GM12878 (cell line): Measurements from ENCODE around the gene LIG3. TPM values are rescaled to one million over a fixed set of nuclear protein-coding genes. Genes with fewer than 3 reads are reported as not detected.
A peak's percentile ranks its signal among the peaks of the same experiment; 100 is the strongest.

Source experiments
- ASH2L ChIP-seq: fragments of 300-600, 200-600 bp; sonication (generic); IDR thresholded peaks from 2 replicates; pipeline ENCODE4 v1.6.1; 2017; ENCODE audit warnings: low read depth, mild to moderate bottlenecking, borderline replicate concordance
- BACH1 ChIP-seq: fragments of 450-650 bp; IDR thresholded peaks from 2 replicates; pipeline ENCODE4 v1.6.1; 2017; ENCODE audit warnings: mild to moderate bottlenecking, borderline replicate concordance
- BCL11A ChIP-seq: IDR thresholded peaks from 2 replicates; pipeline ENCODE4 v1.6.1; 2011; ENCODE audit warnings: low read depth, low read length
- BHLHE40 ChIP-seq, 2 experiments: fragments of 450-650 bp in 1 of 2; IDR thresholded peaks; 2 replicates each; pipeline ENCODE4 v1.6.1; 2011 to 2017; ENCODE audit warnings: low read depth in 2 of 2, borderline replicate concordance in 1 of 2, improper control_type of control experiment in 1 of 2, low read length in 1 of 2, mild to moderate bottlenecking in 1 of 2
- CHD4 ChIP-seq: fragments of 200-600 bp; sonication (generic); IDR thresholded peaks from 2 replicates; pipeline ENCODE4 v1.6.1; 2016; ENCODE audit warnings: mild to moderate bottlenecking
- CREB1 ChIP-seq: IDR thresholded peaks from 2 replicates; pipeline ENCODE4 v1.6.1; 2012; ENCODE audit warnings: low read depth, mild to moderate bottlenecking, inconsistent platforms
- EP300 ChIP-seq, 2 experiments: fragments of 150-350 bp in 1 of 2; IDR thresholded peaks; 2 replicates each; pipeline ENCODE4 v1.6.1; 2011 to 2012; ENCODE audit warnings: low read depth in 2 of 2, low read length in 2 of 2, borderline replicate concordance in 1 of 2, improper control_type of control experiment in 1 of 2, inconsistent platforms in 1 of 2; ENCODE audit not compliant: control insufficient read depth in 1 of 2
- FOS ChIP-seq: IDR thresholded peaks from 3 replicates; pipeline ENCODE4 v1.6.1; 2011; ENCODE audit warnings: borderline replicate concordance; ENCODE audit not compliant: insufficient read length; ENCODE audit errors: extremely low read depth
- MTA3 ChIP-seq: IDR thresholded peaks from 2 replicates; pipeline ENCODE4 v1.6.1; 2012; ENCODE audit warnings: low read length, inconsistent platforms, borderline replicate concordance
- NBN ChIP-seq: fragments of 450-650 bp; IDR thresholded peaks from 2 replicates; pipeline ENCODE4 v1.6.1; 2016
- NFYA ChIP-seq: IDR thresholded peaks from 2 replicates; pipeline ENCODE4 v1.6.1; 2011; ENCODE audit warnings: low read depth, mild to moderate bottlenecking, low read length, improper control_type of control experiment, borderline replicate concordance
- NFYB ChIP-seq: IDR thresholded peaks from 2 replicates; pipeline ENCODE4 v1.6.1; 2011; ENCODE audit warnings: low read depth, mild to moderate bottlenecking, low read length, improper control_type of control experiment, moderate library complexity; ENCODE audit not compliant: insufficient read depth
- PAX5 ChIP-seq: IDR thresholded peaks from 2 replicates; pipeline ENCODE4 v1.6.1; 2011; ENCODE audit warnings: low read depth, low read length, borderline replicate concordance
- PAX8 ChIP-seq: fragments of 450-650 bp; IDR thresholded peaks from 2 replicates; pipeline ENCODE4 v1.6.1; 2017; ENCODE audit warnings: mild to moderate bottlenecking, moderate library complexity
- POLR2AphosphoS2 ChIP-seq: IDR thresholded peaks from 2 replicates; pipeline ENCODE4 v1.6.1; 2011; ENCODE audit warnings: low read depth, mild to moderate bottlenecking, low read length, improper control_type of control experiment, moderate library complexity
- RELA ChIP-seq: fragments of 450-650 bp; IDR thresholded peaks from 2 replicates; pipeline ENCODE4 v1.8.0; 2014; ENCODE audit warnings: borderline replicate concordance; ENCODE audit not compliant: partially characterized antibody
- SIX5 ChIP-seq: IDR thresholded peaks from 2 replicates; pipeline ENCODE4 v1.6.1; 2011; ENCODE audit warnings: mild to moderate bottlenecking, low read depth, low read length, moderate library complexity; ENCODE audit not compliant: severe bottlenecking
- SMAD1 ChIP-seq: fragments of 450-650 bp; IDR thresholded peaks from 2 replicates; pipeline ENCODE4 v1.6.1; 2018; ENCODE audit warnings: mild to moderate bottlenecking, low read depth; ENCODE audit not compliant: partially characterized antibody
- SPI1 ChIP-seq: IDR thresholded peaks from 2 replicates; pipeline ENCODE4 v1.6.1; 2011; ENCODE audit warnings: low read depth, mild to moderate bottlenecking, low read length, moderate library complexity, borderline replicate concordance; ENCODE audit not compliant: insufficient read depth
- SREBF2 ChIP-seq: IDR thresholded peaks from 2 replicates; pipeline ENCODE4 v1.6.1; 2012; ENCODE audit warnings: mild to moderate bottlenecking, low read length
- STAT1 ChIP-seq: fragments of 450-650 bp; conservative IDR thresholded peaks from 2 replicates; pipeline ENCODE4 v1.6.1; 2014; ENCODE audit warnings: antibody characterized with exemption, mild to moderate bottlenecking
- SUPT20H ChIP-seq: IDR thresholded peaks from 2 replicates; pipeline ENCODE4 v1.6.1; 2011; ENCODE audit warnings: low read depth, mild to moderate bottlenecking, low read length, moderate library complexity, borderline replicate concordance; ENCODE audit not compliant: control insufficient read depth
- YY1 ChIP-seq: IDR thresholded peaks from 2 replicates; pipeline ENCODE4 v1.6.1; 2011; ENCODE audit warnings: low read depth, mild to moderate bottlenecking, low read length
- ZNF207 ChIP-seq: fragments of 450-650 bp; IDR thresholded peaks from 2 replicates; pipeline ENCODE4 v1.6.1; 2014; ENCODE audit warnings: antibody characterized with exemption, mild to moderate bottlenecking, borderline replicate concordance
- ZNF384 ChIP-seq: IDR thresholded peaks from 2 replicates; pipeline ENCODE4 v1.6.1; 2012; ENCODE audit warnings: low read depth, mild to moderate bottlenecking, low read length, improper control_type of control experiment, borderline replicate concordance
- polyA plus RNA-seq, 11 experiments: library from polyadenylated mRNA; depleted of rRNA in 4 of 11; unstranded in 6 of 11; stranded (reverse) in 5 of 11; fragments of >200 nt; fragmentation: Nextera tagmentation in 4 of 11; fragmentation: Illumina TruSeq in 1 of 11; extraction: Ambion mirVana in 4 of 11; extraction: Trizol in 1 of 11; gene quantifications; 1 replicate in 1 of 11; 2 replicates in 10 of 11; pipeline versions ENCODE4 v1.2.1 to v1.2.3, GENCODE V29; 2011 to 2016; ENCODE audit warnings: inconsistent platforms in 2 of 11, missing spikeins in 2 of 11, low read depth in 1 of 11
- total RNA-seq, 4 experiments: library from RNA; depleted of rRNA in 3 of 4; stranded (reverse); fragments of >200 nt in 3 of 4; fragmentation: Illumina TruSeq in 1 of 4; extraction: Trizol in 1 of 4; gene quantifications; 2 replicates each; pipeline versions ENCODE4 v1.2.1 to v1.2.3, GENCODE V29; 2013 to 2021
- TF ChIP-seq, protein P1 (sequence below): IDR thresholded peaks from 2 replicates; pipeline ENCODE4 v1.6.1; 2012; ENCODE audit warnings: low read length, inconsistent platforms
- TF ChIP-seq, protein P2 (sequence below): fragments of 450-650 bp; IDR thresholded peaks from 2 replicates; pipeline ENCODE4 v1.6.1; 2017; ENCODE audit warnings: low read depth, mild to moderate bottlenecking, moderate library complexity

Gene LIG3
- total and polyA plus RNA-seq, 10 of the 15 experiments (the other 5 are each of a cell fraction or from before 2014, with no cell fraction given) = 6.5 to 45.4 (median 31.0) TPM

DNA sequence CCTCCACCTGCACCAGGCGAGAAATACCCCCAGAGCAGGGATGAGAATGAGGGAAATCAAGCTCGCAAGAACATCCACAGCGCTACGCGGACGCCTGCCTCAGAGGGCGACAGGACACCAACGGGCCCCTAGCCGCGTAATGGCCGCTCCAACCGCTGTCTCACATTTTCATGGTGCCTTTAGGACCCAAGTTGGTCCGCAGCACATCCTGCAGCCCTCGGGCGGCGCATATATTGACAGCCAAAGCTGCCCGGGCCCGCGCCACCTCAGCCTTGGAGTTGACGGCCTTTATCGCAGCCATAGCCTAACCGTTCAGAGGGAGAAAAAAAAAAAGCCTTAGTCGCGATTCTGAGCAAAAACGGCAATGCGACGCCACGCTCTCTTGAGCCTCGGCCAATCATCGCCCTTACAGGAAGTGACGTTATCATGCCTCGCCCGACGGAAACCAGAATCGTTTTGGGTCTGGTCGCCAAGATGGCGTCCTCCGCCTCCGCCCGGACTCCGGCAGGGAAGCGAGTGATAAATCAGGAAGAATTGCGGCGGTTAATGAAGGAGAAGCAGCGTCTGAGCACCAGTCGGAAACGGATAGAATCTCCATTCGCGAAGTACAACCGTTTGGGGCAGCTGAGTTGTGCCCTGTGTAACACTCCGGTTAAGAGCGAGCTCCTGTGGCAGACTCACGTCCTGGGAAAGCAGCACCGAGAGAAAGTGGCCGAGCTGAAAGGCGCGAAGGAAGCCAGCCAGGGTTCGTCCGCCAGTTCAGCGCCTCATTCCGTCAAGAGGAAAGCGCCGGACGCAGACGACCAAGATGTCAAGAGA lies 19.0 kb upstream of the LIG3 start, which contains the start of the genes CCT6B and ZNF830 (continued):
- TF ChIP-seq, protein P1, sequence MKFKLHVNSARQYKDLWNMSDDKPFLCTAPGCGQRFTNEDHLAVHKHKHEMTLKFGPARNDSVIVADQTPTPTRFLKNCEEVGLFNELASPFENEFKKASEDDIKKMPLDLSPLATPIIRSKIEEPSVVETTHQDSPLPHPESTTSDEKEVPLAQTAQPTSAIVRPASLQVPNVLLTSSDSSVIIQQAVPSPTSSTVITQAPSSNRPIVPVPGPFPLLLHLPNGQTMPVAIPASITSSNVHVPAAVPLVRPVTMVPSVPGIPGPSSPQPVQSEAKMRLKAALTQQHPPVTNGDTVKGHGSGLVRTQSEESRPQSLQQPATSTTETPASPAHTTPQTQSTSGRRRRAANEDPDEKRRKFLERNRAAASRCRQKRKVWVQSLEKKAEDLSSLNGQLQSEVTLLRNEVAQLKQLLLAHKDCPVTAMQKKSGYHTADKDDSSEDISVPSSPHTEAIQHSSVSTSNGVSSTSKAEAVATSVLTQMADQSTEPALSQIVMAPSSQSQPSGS = peak; percentile 14; the same call in 1 of the 2 replicates
- TF ChIP-seq NFYA = no peak
- peak; percentile 51 for TF ChIP-seq SIX5
- peak; percentile 49; the same call in 1 of the 2 replicates for TF ChIP-seq ASH2L
- TF ChIP-seq BACH1 = peak; percentile 90
- TF ChIP-seq EP300 (IDR thresholded peaks at IDR 0.05; ENCODE audit: borderline replicate concordance in 1 of 2, control insufficient read depth in 1 of 2, low read depth in 2 of 2, low read length in 2 of 2) = peak in 1 of 2 experiments; percentile 51; a peak in 1 of 4 replicates
- peak; percentile 91 for TF ChIP-seq ZNF384
- TF ChIP-seq PAX5 = peak; percentile 17; the same call in 1 of the 2 replicates
- TF ChIP-seq CREB1 = peak; percentile 97
- peak; percentile 64; the same call in 1 of the 2 replicates for TF ChIP-seq NFYB
- TF ChIP-seq FOS = no peak
- TF ChIP-seq ZNF207 = peak; percentile 13
- no peak for TF ChIP-seq MTA3
- TF ChIP-seq YY1 = peak; percentile 96
- TF ChIP-seq BCL11A = no peak
- peak; percentile 60 for TF ChIP-seq RELA
- TF ChIP-seq POLR2AphosphoS2 = peak; percentile 70; the same call in 1 of the 2 replicates
- 0 out of 4 replicates have a peak, but pooled peaks of 1 of the 2 experiments have one; percentile 11 for TF ChIP-seq BHLHE40 (IDR thresholded peaks at IDR 0.05; ENCODE audit: borderline replicate concordance in 1 of 2, low read depth in 2 of 2, low read length in 1 of 2)
- TF ChIP-seq SPI1 = no peak
- TF ChIP-seq SUPT20H = no peak
- TF ChIP-seq SMAD1 = peak; percentile 42
- TF ChIP-seq, protein P2, sequence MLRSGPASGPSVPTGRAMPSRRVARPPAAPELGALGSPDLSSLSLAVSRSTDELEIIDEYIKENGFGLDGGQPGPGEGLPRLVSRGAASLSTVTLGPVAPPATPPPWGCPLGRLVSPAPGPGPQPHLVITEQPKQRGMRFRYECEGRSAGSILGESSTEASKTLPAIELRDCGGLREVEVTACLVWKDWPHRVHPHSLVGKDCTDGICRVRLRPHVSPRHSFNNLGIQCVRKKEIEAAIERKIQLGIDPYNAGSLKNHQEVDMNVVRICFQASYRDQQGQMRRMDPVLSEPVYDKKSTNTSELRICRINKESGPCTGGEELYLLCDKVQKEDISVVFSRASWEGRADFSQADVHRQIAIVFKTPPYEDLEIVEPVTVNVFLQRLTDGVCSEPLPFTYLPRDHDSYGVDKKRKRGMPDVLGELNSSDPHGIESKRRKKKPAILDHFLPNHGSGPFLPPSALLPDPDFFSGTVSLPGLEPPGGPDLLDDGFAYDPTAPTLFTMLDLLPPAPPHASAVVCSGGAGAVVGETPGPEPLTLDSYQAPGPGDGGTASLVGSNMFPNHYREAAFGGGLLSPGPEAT = peak; percentile 100
- peak; percentile 19; the same call in 1 of the 2 replicates for TF ChIP-seq STAT1
- TF ChIP-seq CHD4 = no peak
- peak; percentile 91 for TF ChIP-seq NBN
- TF ChIP-seq SREBF2 = no peak
- TF ChIP-seq PAX8 = 0 out of 2 replicates have a peak, but pooled peaks have one; percentile 50
